Gastroesophageal sphincter (tissue), 3 donors: Measurements from ENCODE around the gene CDC42EP4.

Experiments used
- POLR2A ChIP-seq, 2 donors: fragments of 450-650 bp; IDR thresholded peaks; one replicate each; pipeline ENCODE4 v1.6.1; 2017; ENCODE audit warnings: antibody characterized with exemption in 2 of 2, mild to moderate bottlenecking in 2 of 2, moderate library complexity in 1 of 2
- POLR2AphosphoS5 ChIP-seq: sonication (generic); formaldehyde crosslinking; IDR thresholded peaks from one replicate; pipeline ENCODE4 v1.6.1; 2017; ENCODE audit warnings: antibody characterized with exemption
- TF ChIP-seq, protein P1 (sequence below), 4 experiments: fragments of 200-600 bp in 2 of 4; fragments of 450-650 bp in 2 of 4; sonication (generic) in 1 of 4; IDR thresholded peaks; one replicate each; pipeline ENCODE4 v1.5.1; 2017 to 2019; ENCODE audit warnings: antibody characterized with exemption in 4 of 4, mild to moderate bottlenecking in 2 of 4, moderate library complexity in 2 of 4

DNA sequence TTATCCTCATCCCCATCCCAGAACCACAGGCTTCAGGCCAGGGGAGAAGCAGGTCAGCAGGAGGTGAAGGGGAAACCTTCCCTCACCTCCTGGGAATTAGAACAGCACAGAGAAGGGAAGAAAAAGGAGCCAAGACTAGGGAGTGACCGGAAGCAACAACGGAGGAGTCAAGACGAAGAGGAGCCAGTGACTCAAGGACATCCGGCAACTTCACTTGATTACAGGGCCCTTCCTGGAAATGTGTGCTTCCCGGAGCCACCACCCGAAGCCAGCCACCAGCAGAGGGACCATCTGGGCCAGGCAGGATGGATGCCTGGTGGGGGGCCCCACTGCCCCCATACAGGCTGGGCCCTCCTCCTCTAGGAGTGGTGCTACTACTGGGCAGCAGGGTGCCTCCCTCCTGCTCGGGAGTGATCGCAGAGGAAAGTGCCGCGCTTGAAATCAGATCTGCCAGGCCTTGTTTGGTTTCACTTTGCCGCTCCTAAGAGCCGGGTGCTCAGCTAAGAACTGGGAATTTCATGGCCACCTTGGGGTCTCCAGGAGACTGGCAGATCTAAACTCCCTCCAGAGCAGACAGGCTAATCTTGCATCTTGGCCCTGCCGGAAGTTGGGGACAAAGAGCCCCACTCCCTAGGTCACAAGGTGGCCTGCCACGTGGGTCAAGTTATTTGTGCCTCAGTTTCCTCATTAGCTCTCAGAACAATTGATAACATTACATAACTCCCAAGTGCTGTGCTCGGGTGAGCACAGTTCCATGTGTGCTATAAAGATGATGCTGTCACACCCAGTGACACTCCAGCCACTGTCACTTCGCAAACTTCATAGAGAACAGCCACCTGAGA is 6.6 kb downstream of the CDC42EP4 start:
- TF ChIP-seq, protein P1, sequence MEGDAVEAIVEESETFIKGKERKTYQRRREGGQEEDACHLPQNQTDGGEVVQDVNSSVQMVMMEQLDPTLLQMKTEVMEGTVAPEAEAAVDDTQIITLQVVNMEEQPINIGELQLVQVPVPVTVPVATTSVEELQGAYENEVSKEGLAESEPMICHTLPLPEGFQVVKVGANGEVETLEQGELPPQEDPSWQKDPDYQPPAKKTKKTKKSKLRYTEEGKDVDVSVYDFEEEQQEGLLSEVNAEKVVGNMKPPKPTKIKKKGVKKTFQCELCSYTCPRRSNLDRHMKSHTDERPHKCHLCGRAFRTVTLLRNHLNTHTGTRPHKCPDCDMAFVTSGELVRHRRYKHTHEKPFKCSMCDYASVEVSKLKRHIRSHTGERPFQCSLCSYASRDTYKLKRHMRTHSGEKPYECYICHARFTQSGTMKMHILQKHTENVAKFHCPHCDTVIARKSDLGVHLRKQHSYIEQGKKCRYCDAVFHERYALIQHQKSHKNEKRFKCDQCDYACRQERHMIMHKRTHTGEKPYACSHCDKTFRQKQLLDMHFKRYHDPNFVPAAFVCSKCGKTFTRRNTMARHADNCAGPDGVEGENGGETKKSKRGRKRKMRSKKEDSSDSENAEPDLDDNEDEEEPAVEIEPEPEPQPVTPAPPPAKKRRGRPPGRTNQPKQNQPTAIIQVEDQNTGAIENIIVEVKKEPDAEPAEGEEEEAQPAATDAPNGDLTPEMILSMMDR (IDR thresholded peaks at IDR 0.05) = peak in 3 of 4 experiments; percentile 44 to 62 (median 51)
- TF ChIP-seq POLR2AphosphoS5 = peak; percentile 97
- peak in 1 of 2 donors; percentile 17 for TF ChIP-seq POLR2A (IDR thresholded peaks at IDR 0.05)
